Activated T-cell treated with anti-CD3 and anti-CD28 coated beads for 4 hours (primary cell): ENCODE measurements around the gene GSTP1.
"Not testable (repeated sequence)": the region's sequence is repeated elsewhere in the genome, so short reads cannot be mapped to it uniquely, and the experiment has no call there.

ENCODE experiments used
- DNase-seq: peaks from one replicate; pipeline ENCODE4 v3.0.0-alpha.2; 2020

The GSTP1 gene

GRCh38 chr11:67583247-67584204 lies at the start of gene GSTP1:
GSTP1 (plus strand) TSS chr11:67583812; CDS start chr11:67583844, 32 bp downstream.
- peak; percentile 62 for DNase-seq

- no peak for DNase-seq
These were observed 49.4 kb upstream of the GSTP1 start for GRCh38 chr11:67534070-67534679.

DNA sequence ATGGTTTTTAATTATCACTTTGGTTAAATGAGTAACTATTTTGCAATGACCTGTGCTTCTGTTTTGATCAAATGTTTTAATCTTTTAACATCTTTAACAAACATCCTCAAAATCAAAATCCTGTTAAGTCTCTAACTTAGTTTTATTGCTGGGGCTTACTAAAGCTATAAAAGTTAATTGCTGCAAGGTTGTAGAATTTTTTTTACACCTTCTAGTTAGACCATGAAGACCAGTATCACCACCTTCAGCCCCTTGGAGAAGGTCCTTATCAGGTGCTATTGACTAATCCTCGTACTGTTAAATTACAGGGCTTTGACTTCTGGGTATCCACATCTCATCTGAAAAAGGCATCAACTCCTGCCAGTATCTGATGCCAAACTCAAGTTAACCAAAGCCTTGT lies 48.1 kb upstream of the GSTP1 start:
- no peak for DNase-seq

GRCh38 chr11:67538306-67538705 lies 45.3 kb upstream of the GSTP1 start:
- DNase-seq: no peak

DNA sequence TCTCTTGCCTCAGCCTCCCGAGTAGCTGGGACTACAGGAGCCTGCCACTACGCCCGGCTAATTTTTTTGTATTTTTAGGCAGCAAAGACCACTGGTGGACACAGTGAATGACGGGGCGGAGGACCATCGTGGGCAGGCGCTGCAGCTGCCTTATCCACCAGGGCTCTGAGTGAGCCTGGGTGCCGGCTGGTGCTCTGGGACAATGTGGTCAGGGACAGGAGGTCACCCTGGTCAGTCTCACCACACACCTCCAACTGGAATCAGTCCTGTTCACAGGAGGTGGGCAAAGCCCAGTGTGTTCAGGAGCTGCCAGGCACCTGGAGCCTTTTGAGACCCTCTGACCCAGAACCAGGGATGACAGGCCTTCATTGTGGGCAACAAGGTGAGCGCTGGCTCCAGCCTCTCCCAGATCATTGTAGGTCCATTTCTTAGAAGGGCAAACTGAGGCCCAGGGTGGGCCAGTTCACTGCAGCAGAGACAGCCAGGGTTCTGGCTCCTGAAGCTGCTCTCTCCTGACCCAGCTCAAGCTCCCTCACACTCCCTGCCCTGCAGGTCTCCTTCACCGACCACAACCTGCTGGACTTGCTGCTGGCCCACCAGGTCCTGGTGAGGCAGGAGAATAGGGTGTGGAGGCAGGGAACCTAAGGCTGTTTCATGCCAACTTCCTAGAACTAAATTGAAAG lies 44.6 kb upstream of the GSTP1 start:
- no peak for DNase-seq

- no peak for DNase-seq
These were observed 44.1 kb upstream of the GSTP1 start for GRCh38 chr11:67539550-67539949.

- no peak for DNase-seq
These were observed 42.4 kb upstream of the GSTP1 start for GRCh38 chr11:67541198-67541597.

- DNase-seq: no peak
These were observed 41.4 kb upstream of the GSTP1 start for GRCh38 chr11:67542169-67542568.

- DNase-seq: no peak
These were observed 40.6 kb upstream of the GSTP1 start for GRCh38 chr11:67542971-67543370.

DNA sequence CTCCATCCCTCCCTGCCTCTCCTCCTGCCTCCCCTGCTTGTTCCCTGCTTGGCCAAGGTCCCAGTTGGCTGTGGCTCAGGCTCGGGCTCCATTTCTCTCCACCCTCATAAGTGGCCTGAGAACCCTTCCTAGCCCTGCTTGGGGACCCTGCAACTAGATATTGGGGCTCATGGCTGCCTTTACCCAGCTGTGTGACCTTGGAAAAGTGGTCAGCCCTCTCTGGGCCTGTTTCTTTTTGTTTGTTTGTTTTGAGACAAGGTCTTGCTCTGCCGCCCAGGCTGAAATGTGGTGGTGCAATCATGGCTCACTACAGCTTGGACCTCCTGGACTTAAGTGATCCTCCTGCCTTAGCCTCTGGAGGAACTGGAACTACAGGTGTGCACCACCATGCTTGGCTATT lies 40.0 kb upstream of the GSTP1 start:
- DNase-seq: no peak

- no peak for DNase-seq
These were observed 38.9 kb upstream of the GSTP1 start for GRCh38 chr11:67544616-67545242.

DNA sequence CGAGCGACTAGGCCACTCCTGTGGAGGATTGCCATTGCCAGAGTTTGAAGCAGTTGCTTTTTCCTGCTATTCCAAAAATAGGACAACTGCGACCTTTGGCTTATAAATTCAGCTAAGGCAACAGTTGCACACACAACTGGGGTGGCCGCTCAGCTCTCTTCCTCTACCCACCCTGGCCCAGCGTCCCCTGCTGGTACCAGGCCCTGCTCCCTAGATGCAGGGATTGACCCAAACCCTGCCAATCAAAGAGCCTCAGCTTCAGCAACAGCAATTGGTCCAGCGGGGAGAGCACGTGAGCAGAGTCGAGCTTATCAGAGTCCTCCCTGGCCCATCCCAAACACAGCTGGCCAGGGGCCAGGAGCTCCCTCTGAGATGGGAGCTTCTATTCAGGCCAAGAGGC lies 38.3 kb upstream of the GSTP1 start:
- DNase-seq: no peak

DNA sequence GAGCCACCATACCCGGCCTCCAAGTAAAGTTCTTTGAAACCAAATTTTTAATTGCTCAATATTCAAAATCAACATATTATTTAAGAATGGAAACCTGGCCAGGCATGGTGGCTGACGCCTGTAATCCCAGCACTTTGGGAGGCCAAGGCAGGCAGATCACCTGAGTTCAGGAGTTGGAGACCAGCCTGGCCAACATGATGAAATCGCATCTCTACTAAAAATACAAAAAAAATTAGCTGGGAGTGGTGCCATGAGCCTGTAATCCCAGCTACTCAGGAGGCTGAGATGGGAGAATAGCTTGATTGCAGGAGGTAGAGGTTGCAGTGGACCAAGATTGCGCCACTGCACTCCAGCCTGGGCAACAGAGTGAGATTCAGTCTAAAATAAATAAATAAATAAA lies 35.5 kb upstream of the GSTP1 start:
- not testable (repeated sequence) for DNase-seq

DNA sequence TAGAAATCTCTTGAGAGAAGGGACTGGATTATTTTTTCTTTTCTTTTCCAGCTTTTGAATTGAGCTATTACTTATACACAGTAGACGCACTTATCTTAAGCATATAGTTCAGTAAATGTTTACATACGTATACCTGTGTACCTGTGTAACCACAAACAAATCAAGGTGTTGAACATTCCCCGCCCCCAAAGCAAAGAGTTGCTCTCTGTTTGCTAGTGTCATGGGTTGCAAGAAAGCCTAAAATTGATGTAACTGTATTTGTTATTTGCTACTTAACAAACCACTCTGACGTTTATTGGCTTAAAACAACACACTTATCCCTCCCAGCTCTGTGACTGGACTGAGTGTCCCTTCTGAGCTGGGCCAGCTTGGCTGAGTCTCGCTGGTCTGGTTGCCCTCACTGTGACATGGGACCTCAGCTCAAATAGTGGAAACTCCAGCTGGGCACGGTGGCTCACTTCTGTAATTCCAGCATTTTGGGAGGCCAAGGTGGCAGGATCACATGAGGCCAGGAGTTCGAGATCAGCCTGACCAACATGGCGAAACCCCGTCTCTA lies 35.0 kb upstream of the GSTP1 start:
- no peak for DNase-seq

- DNase-seq: no peak
These were observed 32.5 kb upstream of the GSTP1 start for GRCh38 chr11:67551127-67551526.

DNA sequence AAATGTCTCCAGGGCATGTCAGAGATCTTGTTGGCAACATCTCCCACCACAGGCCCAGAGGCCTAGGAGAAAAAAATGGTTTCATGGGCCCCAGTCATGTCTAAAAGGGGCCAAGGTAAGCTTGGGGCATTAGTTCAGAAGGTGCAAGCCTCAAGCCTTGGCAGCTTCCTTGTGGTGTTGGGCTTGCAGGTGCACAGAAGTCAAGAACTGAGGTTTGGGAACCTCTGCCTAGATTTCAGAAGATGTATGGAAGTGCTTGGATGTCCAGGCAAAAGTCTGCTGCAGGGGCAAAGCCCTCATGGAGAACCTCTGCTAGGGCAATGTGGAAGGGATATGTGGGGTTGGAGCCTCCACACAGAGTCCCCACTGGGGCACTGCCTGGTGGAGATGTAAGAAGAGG lies 31.9 kb upstream of the GSTP1 start:
- not testable (repeated sequence) for DNase-seq

DNA sequence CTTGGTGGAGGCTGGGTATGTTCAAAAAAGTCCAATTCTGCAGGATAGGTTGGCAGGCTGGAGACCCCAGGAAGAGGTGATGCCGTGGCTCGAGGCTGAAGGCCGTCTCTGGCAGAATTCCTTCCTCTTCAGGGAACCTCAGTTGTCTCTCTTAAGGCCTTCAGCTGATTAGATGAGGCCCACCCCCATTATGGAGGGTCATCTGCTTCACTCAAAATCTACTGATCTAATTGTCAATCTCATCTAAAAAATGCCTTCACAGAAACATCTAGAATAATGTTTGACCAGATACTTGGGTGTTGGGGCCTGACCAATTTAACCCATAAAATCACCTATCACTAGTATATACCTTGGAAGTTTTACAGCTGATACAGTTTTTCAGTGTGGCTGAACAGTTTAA lies 27.4 kb upstream of the GSTP1 start:
- DNase-seq: no peak

DNA sequence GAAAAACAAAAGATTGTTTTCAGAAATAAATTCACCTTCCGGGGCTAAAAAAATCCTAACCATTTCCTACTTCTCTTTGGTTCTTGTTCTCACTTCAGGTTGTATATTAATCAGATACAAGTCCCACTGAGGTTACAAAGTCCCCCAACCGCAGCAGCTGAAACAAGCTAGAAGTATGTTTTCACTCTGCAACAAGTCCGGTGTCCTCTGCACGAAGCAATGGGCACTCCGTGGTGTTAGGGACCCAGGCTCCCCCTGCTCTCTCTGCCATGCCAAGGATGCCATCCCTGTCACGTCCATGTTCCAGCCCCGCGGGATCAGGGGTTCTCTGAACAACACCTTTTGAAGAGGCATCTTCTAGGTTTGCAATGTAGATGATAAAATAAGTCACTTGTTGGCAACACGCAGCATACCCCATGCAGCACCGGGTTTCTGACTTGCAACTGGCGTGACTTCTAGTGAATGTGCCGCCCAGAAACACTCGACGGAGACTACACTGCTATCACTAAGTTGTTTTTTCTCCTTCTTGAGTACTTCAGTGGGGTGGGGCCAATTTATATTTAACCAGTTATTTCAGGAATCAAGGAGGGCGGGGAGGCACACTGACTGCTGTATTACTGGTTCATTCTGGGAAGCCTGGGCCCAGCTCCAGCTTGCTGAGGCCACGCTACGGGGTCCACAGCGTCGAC lies 25.4 kb upstream of the GSTP1 start:
- DNase-seq: no peak

GRCh38 chr11:67561971-67562619 lies 21.5 kb upstream of the GSTP1 start:
- DNase-seq: no peak

GRCh38 chr11:67562963-67563704 lies 20.5 kb upstream of the GSTP1 start:
- no peak for DNase-seq

- DNase-seq: not testable (repeated sequence)
These were observed 19.9 kb upstream of the GSTP1 start for GRCh38 chr11:67563705-67564114.
